Glutamatergic neuron (in vitro differentiated cells): ENCODE measurements around the gene APOA1. TPM values are rescaled to one million over a fixed set of nuclear protein-coding genes. Genes with fewer than 3 reads are reported as not detected.

ENCODE experiments used
- DNase-seq: peaks from one replicate; pipeline ENCODE4 v3.0.0; 2022
- H3K27ac Mint-ChIP-seq: one replicate; pipeline ENCODE4 v1.8.0; 2020; ENCODE audit warnings: mild to moderate bottlenecking, mixed read lengths, inconsistent platforms; ENCODE audit not compliant: unreplicated experiment
- H3K27me3 Mint-ChIP-seq: one replicate; pipeline ENCODE4 v1.8.0; 2020; ENCODE audit warnings: mild to moderate bottlenecking, moderate library complexity, mixed read lengths, inconsistent platforms; ENCODE audit not compliant: unreplicated experiment
- H3K36me3 Mint-ChIP-seq: one replicate; pipeline ENCODE4 v1.8.0; 2020; ENCODE audit warnings: mild to moderate bottlenecking, mixed read lengths, inconsistent platforms; ENCODE audit not compliant: unreplicated experiment
- H3K4me1 Mint-ChIP-seq: one replicate; pipeline ENCODE4 v1.8.0; 2020; ENCODE audit warnings: mild to moderate bottlenecking, low read depth, mixed read lengths, inconsistent platforms; ENCODE audit not compliant: unreplicated experiment
- H3K4me3 Mint-ChIP-seq: one replicate; pipeline ENCODE4 v1.8.0; 2020; ENCODE audit warnings: mild to moderate bottlenecking, mixed read lengths, inconsistent platforms; ENCODE audit not compliant: unreplicated experiment
- H3K9me3 Mint-ChIP-seq: one replicate; pipeline ENCODE4 v1.8.0; 2020; ENCODE audit warnings: mild to moderate bottlenecking, moderate library complexity, mixed read lengths, inconsistent platforms; ENCODE audit not compliant: unreplicated experiment
- long read RNA-seq: library from polyadenylated mRNA; unstranded; transcript quantifications from one replicate; pipeline ENCODE4 v2.0.0, GENCODE V29; 2020; ENCODE audit not compliant: unreplicated experiment
- total RNA-seq: library from RNA; stranded (reverse); fragmentation: NEBNext Ultra II Directional; extraction: Animal tissue kit (Norgen Biotek cat#: 25700); gene quantifications from one replicate; pipeline ENCODE4 v1.2.1, GENCODE V29; 2021; ENCODE audit not compliant: unreplicated experiment
- TF ChIP-seq, protein P1 (sequence below): fragments of 200-600 bp; sonication (generic); IDR thresholded peaks from one replicate; pipeline ENCODE4 v1.5.0; 2021; ENCODE audit not compliant: partially characterized antibody, unreplicated experiment

APOA1 gene
- total RNA-seq: not detected
- long read RNA-seq: 0 reads

- Mint-ChIP-seq H3K27me3 (peaks cover 3% of the 10 kb centered on the region), H3K36me3 (no peaks in the 10 kb centered on the region), H3K4me3 (no peak within 1 kb of the TSS), H3K4me1 (no peaks in the 10 kb centered on the region), H3K9me3 (peaks cover 4% of the 10 kb centered on the region), H3K27ac (no peak within 1 kb of the TSS)
- DNase-seq: no peak
- TF ChIP-seq, protein P1, sequence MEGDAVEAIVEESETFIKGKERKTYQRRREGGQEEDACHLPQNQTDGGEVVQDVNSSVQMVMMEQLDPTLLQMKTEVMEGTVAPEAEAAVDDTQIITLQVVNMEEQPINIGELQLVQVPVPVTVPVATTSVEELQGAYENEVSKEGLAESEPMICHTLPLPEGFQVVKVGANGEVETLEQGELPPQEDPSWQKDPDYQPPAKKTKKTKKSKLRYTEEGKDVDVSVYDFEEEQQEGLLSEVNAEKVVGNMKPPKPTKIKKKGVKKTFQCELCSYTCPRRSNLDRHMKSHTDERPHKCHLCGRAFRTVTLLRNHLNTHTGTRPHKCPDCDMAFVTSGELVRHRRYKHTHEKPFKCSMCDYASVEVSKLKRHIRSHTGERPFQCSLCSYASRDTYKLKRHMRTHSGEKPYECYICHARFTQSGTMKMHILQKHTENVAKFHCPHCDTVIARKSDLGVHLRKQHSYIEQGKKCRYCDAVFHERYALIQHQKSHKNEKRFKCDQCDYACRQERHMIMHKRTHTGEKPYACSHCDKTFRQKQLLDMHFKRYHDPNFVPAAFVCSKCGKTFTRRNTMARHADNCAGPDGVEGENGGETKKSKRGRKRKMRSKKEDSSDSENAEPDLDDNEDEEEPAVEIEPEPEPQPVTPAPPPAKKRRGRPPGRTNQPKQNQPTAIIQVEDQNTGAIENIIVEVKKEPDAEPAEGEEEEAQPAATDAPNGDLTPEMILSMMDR: no peak
Measured at GRCh38 chr11:116837231-116838091, at the start of gene APOA1. APOA1 (minus strand) TSS chr11:116837622; CDS start chr11:116837387, 235 bp downstream.

DNA sequence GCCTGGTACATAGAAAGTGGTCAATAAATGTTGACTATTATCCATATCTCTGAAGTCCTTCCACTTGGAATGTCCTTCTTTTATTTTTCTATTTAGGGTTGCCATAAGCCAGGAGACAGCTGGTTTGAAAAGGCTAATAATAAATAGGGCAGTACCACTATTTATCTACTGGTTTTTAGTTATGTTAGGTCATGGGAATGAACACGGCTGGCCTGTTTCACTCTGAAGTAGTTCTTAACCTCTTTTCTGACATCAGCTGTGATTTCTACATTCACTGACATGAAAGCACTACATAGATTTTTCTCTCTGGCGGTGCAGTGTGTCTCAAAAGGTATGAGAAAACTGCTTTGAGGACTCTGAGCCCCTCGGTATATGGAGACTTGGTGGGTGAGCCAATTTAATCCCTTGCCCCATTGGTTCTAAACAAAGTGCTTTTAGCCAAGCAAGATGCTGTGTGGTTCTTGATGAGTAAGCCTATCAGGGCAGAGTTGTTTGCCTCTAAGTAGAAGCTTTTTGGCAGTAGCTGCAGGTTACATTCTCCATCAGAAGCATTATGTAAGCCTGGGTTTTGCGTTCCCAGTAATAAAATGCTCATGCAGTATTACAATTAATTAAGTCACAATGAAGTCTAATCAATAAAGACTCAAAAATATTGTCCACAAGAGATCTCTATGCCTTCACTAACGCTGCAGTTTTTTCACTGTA is 48.7 kb upstream of the APOA1 start:
- peaks cover 2% of the 10 kb centered on the region for H3K27me3 Mint-ChIP-seq
- DNase-seq: no peak
- TF ChIP-seq, protein P1: no peak
- H3K4me1 Mint-ChIP-seq: no peaks in the 10 kb centered on the region
- no peaks in the 10 kb centered on the region for H3K36me3 Mint-ChIP-seq
- no peak overlapping the region for H3K27ac Mint-ChIP-seq
- no peak overlapping the region for H3K4me3 Mint-ChIP-seq
- no peaks in the 10 kb centered on the region for H3K9me3 Mint-ChIP-seq

DNA sequence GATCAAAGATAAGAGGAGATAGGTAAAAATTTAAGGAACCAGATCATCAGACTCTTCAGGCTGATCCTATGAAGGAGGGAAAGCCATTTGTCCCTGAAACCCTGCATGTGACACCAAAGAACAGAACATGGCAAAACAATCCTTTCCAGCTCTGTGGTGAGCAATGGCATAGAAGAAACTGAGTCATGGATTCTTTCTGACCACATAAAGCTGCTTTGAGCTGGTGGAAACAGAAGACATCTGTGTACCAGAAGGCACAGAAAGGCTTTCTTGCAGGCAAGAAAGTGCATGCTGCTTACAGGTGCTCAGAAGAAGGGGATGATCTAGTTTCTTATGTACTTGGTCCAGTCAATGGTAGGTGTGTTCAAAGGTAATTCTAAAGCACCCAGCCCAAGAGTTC is 45.0 kb upstream of the APOA1 start:
- Mint-ChIP-seq H3K4me1 (no peaks in the 10 kb centered on the region), H3K9me3 (no peaks in the 10 kb centered on the region), H3K27ac (no peak overlapping the region), H3K4me3 (no peak overlapping the region), H3K27me3 (peaks cover 2% of the 10 kb centered on the region), H3K36me3 (no peaks in the 10 kb centered on the region)
- TF ChIP-seq, protein P1: no peak
- no peak for DNase-seq

- no peaks in the 10 kb centered on the region for H3K9me3 Mint-ChIP-seq
- DNase-seq: peak; percentile 21
- no peak overlapping the region for H3K4me3 Mint-ChIP-seq
- H3K27me3 Mint-ChIP-seq: no peaks in the 10 kb centered on the region
- no peaks in the 10 kb centered on the region for H3K36me3 Mint-ChIP-seq
- TF ChIP-seq, protein P1: no peak
- no peaks in the 10 kb centered on the region for H3K4me1 Mint-ChIP-seq
- no peak overlapping the region for H3K27ac Mint-ChIP-seq
Measured at GRCh38 chr11:116881143-116881542, 43.7 kb upstream of the APOA1 start.
